H9 (cell line): ENCODE data around the gene NRP2. TPM values are rescaled to one million over a fixed set of nuclear protein-coding genes. Genes with fewer than 3 reads are reported as not detected.

ENCODE experiments used
- DNase-seq: peaks from one replicate; pipeline ENCODE4 v3.0.0-alpha.2; 2017
- H2AFZ ChIP-seq: one replicate; pipeline ENCODE4 v1.6.1; 2013; ENCODE audit warnings: mild to moderate bottlenecking, low read length, control low read depth, moderate library complexity
- H2AK5ac ChIP-seq: 2 replicates; pipeline ENCODE4 v1.6.1; 2013; ENCODE audit warnings: low read length, control low read depth, mixed read lengths; ENCODE audit not compliant: insufficient read length
- H2BK120ac ChIP-seq: one replicate; pipeline ENCODE4 v1.6.1; 2013; ENCODE audit warnings: low read depth, mild to moderate bottlenecking, low read length, control low read depth, inconsistent platforms; ENCODE audit not compliant: poor library complexity, severe bottlenecking
- H2BK12ac ChIP-seq: 2 replicates; pipeline ENCODE4 v1.6.1; 2013; ENCODE audit warnings: low read length, control low read depth, mixed read lengths, low read depth; ENCODE audit not compliant: insufficient read length
- H2BK15ac ChIP-seq: 2 replicates; pipeline ENCODE4 v1.6.1; 2013; ENCODE audit warnings: low read depth, low read length, control low read depth
- H2BK20ac ChIP-seq: one replicate; pipeline ENCODE4 v1.6.1; 2013; ENCODE audit warnings: low read depth, mild to moderate bottlenecking, low read length, control low read depth, inconsistent platforms; ENCODE audit not compliant: poor library complexity, severe bottlenecking
- H2BK5ac ChIP-seq: 2 replicates; pipeline ENCODE4 v1.6.1; 2013; ENCODE audit warnings: low read length, control low read depth, mixed read lengths; ENCODE audit not compliant: insufficient read length
- H3K14ac ChIP-seq: 2 replicates; pipeline ENCODE4 v1.6.1; 2013; ENCODE audit warnings: low read length, control low read depth; ENCODE audit not compliant: insufficient read depth
- H3K18ac ChIP-seq: 2 replicates; pipeline ENCODE4 v1.6.1; 2013; ENCODE audit warnings: low read depth, mild to moderate bottlenecking, mixed read lengths, low read length, control low read depth; ENCODE audit not compliant: insufficient read length
- H3K23ac ChIP-seq: 2 replicates; pipeline ENCODE4 v1.6.1; 2013; ENCODE audit warnings: low read length, control low read depth, mixed read lengths, low read depth; ENCODE audit not compliant: insufficient read length
- H3K23me2 ChIP-seq: 2 replicates; pipeline ENCODE4 v1.6.1; 2013; ENCODE audit warnings: low read depth, mild to moderate bottlenecking, mixed read lengths, low read length, control low read depth; ENCODE audit not compliant: insufficient read length, poor library complexity, severe bottlenecking
- H3K27ac ChIP-seq: 2 replicates; pipeline ENCODE4 v1.5.1; 2013; ENCODE audit warnings: low read length, control low read depth, mixed read lengths, low read depth; ENCODE audit not compliant: insufficient read length
- H3K27me3 ChIP-seq: 2 replicates; pipeline ENCODE4 v1.6.1; 2013; ENCODE audit warnings: low read length, control low read depth, inconsistent platforms; ENCODE audit not compliant: insufficient read depth
- H3K4ac ChIP-seq: 2 replicates; pipeline ENCODE4 v1.6.1; 2013; ENCODE audit warnings: low read depth, mild to moderate bottlenecking, control low read depth, inconsistent platforms, low read length, moderate library complexity
- H3K4me1 ChIP-seq: 2 replicates; pipeline ENCODE4 v1.6.1; 2013; ENCODE audit warnings: low read length, control low read depth, inconsistent platforms; ENCODE audit not compliant: insufficient read depth
- H3K4me2 ChIP-seq: 2 replicates; pipeline ENCODE4 v1.6.1; 2013; ENCODE audit warnings: low read length, control low read depth, mixed read lengths; ENCODE audit not compliant: insufficient read length, insufficient read depth
- H3K56ac ChIP-seq: 2 replicates; pipeline ENCODE4 v1.6.1; 2013; ENCODE audit warnings: low read depth, mild to moderate bottlenecking, mixed read lengths, low read length, control low read depth; ENCODE audit not compliant: insufficient read length
- H3K79me1 ChIP-seq: 2 replicates; pipeline ENCODE4 v1.6.1; 2013; ENCODE audit warnings: low read depth, mild to moderate bottlenecking, moderate library complexity, low read length, control low read depth, inconsistent platforms; ENCODE audit not compliant: insufficient read depth, poor library complexity, severe bottlenecking
- H3K79me2 ChIP-seq: 2 replicates; pipeline ENCODE4 v1.6.1; 2013; ENCODE audit warnings: low read length, control low read depth, inconsistent platforms; ENCODE audit not compliant: insufficient read depth
- H3K9ac ChIP-seq: 2 replicates; pipeline ENCODE4 v1.6.1; 2013; ENCODE audit warnings: low read length, control low read depth, mixed read lengths; ENCODE audit not compliant: insufficient read length; ENCODE audit errors: extremely low read depth
- H3K9me3 ChIP-seq: one replicate; pipeline ENCODE4 v1.6.1; 2013; ENCODE audit warnings: low read depth, low read length, inconsistent platforms; ENCODE audit not compliant: control insufficient read depth
- H3T11ph ChIP-seq: one replicate; pipeline ENCODE4 v1.6.1; 2013; ENCODE audit warnings: mild to moderate bottlenecking, low read length, control low read depth, inconsistent platforms
- H4K20me1 ChIP-seq: one replicate; pipeline ENCODE4 v1.6.1; 2013; ENCODE audit not compliant: control insufficient read depth, insufficient read length, insufficient read depth
- H4K5ac ChIP-seq: 2 replicates; pipeline ENCODE4 v1.6.1; 2013; ENCODE audit warnings: low read depth, mild to moderate bottlenecking, mixed read lengths, low read length, control low read depth; ENCODE audit not compliant: insufficient read length
- H4K8ac ChIP-seq: replicated peaks from 2 replicates; pipeline ENCODE4 v1.6.1; 2013; ENCODE audit warnings: low read length, control low read depth, mixed read lengths, low read depth; ENCODE audit not compliant: insufficient read length
- H4K91ac ChIP-seq: 2 replicates; pipeline ENCODE4 v1.6.1; 2013; ENCODE audit warnings: low read depth, mild to moderate bottlenecking, moderate library complexity, mixed read lengths, low read length, control low read depth; ENCODE audit not compliant: insufficient read length
- H3K27ac Mint-ChIP-seq, 3 experiments: 2 replicates in 2 of 3; 3 replicates in 1 of 3; pipeline ENCODE4 v1.8.0; 2020 to 2021; ENCODE audit warnings: mixed read lengths in 3 of 3, mild to moderate bottlenecking in 1 of 3, moderate library complexity in 1 of 3
- H3K27me3 Mint-ChIP-seq: 2 replicates; pipeline ENCODE4 v1.8.0; 2021; ENCODE audit warnings: low read depth, mild to moderate bottlenecking, moderate library complexity, mixed read lengths
- H3K36me3 Mint-ChIP-seq, 3 experiments: 2 replicates in 2 of 3; 3 replicates in 1 of 3; pipeline ENCODE4 v1.8.0; 2020 to 2021; ENCODE audit warnings: low read depth in 3 of 3, mixed read lengths in 3 of 3; ENCODE audit not compliant: insufficient read depth in 1 of 3
- H3K4me1 Mint-ChIP-seq, 2 experiments: 2 replicates each; pipeline ENCODE4 v1.8.0; 2020; ENCODE audit warnings: mixed read lengths in 2 of 2
- H3K4me3 Mint-ChIP-seq, 2 experiments: 2 replicates in 1 of 2; 3 replicates in 1 of 2; pipeline ENCODE4 v1.8.0; 2020 to 2021; ENCODE audit warnings: mild to moderate bottlenecking in 2 of 2, mixed read lengths in 2 of 2, moderate library complexity in 1 of 2
- H3K9me3 Mint-ChIP-seq, 2 experiments: 2 replicates in 1 of 2; 3 replicates in 1 of 2; pipeline ENCODE4 v1.8.0; 2020; ENCODE audit warnings: mild to moderate bottlenecking in 2 of 2, mixed read lengths in 2 of 2, moderate library complexity in 1 of 2
- whole genome bisulfite sequencing: extraction: QIAGEN DNeasy Blood & Tissue Kit; methylation state at CpG from one replicate; pipeline ENCODE4 v1.1.7; 2013; ENCODE audit warnings: missing lambda C conversion rate, low lambda C conversion rate, mixed read lengths; ENCODE audit not compliant: insufficient read length; ENCODE audit errors: extremely low coverage; 5-methylcytosine and 5-hydroxymethylcytosine counted together
- total RNA-seq: library from RNA; stranded (reverse); gene quantifications from 2 replicates; pipeline ENCODE4 v1.2.1, GENCODE V29; 2021
- TF ChIP-seq, protein P1 (sequence below): fragments of 200-600 bp; sonication (generic); conservative IDR thresholded peaks from 3 replicates; pipeline ENCODE4 v1.8.0; 2021; ENCODE audit warnings: antibody characterized with exemption, mild to moderate bottlenecking

NRP2 gene
- total RNA-seq, 1 experiment from 2014 or later, result 19.7 TPM

DNA sequence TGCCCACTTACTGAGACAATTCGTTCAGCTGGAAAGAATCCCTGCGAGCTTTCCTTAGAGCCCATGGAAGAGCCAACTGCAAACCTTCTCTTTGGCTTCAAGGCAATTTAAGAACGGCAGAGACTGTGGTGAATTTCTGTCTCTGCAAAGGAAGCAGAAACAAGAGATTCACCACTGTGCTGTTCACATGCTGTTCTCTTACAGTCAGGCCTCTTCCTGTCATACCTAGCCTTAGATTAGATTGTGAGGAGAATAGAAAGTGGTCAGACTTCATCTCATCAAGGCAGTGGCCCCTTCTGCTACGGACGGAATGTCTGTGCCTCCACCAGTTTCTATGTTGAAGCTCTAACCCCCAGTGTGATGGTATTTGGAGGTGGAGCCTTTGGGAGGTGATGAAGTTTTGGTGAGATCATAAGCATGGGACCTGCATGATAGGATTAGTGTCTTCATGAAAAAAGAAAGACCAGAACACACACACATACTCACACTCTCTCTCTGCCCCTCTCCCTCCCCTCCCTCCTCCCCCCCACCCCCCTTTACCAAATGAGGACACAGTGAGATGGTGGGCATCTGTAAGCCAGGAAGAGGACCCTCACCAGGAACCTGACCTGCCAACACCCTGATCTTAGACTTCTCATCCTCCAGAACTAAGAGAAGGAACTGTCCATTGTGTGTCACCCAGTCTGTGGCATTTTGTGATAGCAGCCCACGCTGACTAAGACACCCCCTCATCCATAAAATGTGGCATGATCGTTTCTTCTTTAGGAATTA lies 45.6 kb upstream of the NRP2 start:
- H2AK5ac ChIP-seq, result no peak overlapping the region
- H2BK5ac ChIP-seq, result no peak overlapping the region
- no peak overlapping the region for H2AFZ ChIP-seq
- H3K27ac Mint-ChIP-seq, result no peak overlapping the region
- no peak overlapping the region for H2BK120ac ChIP-seq
- H3K9ac ChIP-seq, result no peak overlapping the region
- H3K23ac ChIP-seq, result no peak overlapping the region
- peaks cover 8 to 13% of the 10 kb centered on the region in 2 experiments for H3K9me3 Mint-ChIP-seq
- H2BK12ac ChIP-seq, result no peak overlapping the region
- TF ChIP-seq, protein P1, sequence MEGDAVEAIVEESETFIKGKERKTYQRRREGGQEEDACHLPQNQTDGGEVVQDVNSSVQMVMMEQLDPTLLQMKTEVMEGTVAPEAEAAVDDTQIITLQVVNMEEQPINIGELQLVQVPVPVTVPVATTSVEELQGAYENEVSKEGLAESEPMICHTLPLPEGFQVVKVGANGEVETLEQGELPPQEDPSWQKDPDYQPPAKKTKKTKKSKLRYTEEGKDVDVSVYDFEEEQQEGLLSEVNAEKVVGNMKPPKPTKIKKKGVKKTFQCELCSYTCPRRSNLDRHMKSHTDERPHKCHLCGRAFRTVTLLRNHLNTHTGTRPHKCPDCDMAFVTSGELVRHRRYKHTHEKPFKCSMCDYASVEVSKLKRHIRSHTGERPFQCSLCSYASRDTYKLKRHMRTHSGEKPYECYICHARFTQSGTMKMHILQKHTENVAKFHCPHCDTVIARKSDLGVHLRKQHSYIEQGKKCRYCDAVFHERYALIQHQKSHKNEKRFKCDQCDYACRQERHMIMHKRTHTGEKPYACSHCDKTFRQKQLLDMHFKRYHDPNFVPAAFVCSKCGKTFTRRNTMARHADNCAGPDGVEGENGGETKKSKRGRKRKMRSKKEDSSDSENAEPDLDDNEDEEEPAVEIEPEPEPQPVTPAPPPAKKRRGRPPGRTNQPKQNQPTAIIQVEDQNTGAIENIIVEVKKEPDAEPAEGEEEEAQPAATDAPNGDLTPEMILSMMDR, result no peak
- no CpG with 5 or more reads among the region's 7 CpGs for WGBS
- no peaks in the 10 kb centered on the region for H3K27me3 ChIP-seq
- H2BK15ac ChIP-seq, result no peak overlapping the region
- H3K9me3 ChIP-seq, result no peaks in the 10 kb centered on the region
- H4K8ac ChIP-seq, result no peak overlapping the region
- H3K14ac ChIP-seq, result no peak overlapping the region
- no peak overlapping the region for H4K91ac ChIP-seq
- H3K56ac ChIP-seq, result no peak overlapping the region
- H4K20me1 ChIP-seq, result no peaks in the 10 kb centered on the region
- peaks cover 2 to 21% (median 5%) of the 10 kb centered on the region in 3 experiments for H3K36me3 Mint-ChIP-seq
- H3K4ac ChIP-seq, result no peak overlapping the region
- DNase-seq, result no peak
- peaks cover 12 to 16% of the 10 kb centered on the region in 2 experiments; a peak in 3 of 4 replicates for H3K4me1 Mint-ChIP-seq
- no peak overlapping the region for H3K27ac ChIP-seq
- H3K18ac ChIP-seq, result no peak overlapping the region
- H3K4me1 ChIP-seq, result no peaks in the 10 kb centered on the region
- H3K79me2 ChIP-seq, result no peaks in the 10 kb centered on the region
- H3K4me3 Mint-ChIP-seq, result no peak overlapping the region
- no peak overlapping the region for H2BK20ac ChIP-seq
- H3K23me2 ChIP-seq, result no peaks in the 10 kb centered on the region
- H4K5ac ChIP-seq, result no peak overlapping the region
- H3K79me1 ChIP-seq, result no peaks in the 10 kb centered on the region
- H3K4me2 ChIP-seq, result no peak overlapping the region
- H3K27me3 Mint-ChIP-seq, result peaks cover 1% of the 10 kb centered on the region
- H3T11ph ChIP-seq, result no peak overlapping the region
